HL-60 (cell line): ENCODE data around the gene ANKRD53.

Experiments used
- CTCF ChIP-seq: IDR thresholded peaks from one replicate; pipeline ENCODE4 v1.5.1; 2011; ENCODE audit warnings: low read length, control low read depth, inconsistent platforms; ENCODE audit not compliant: insufficient read depth
- POLR2AphosphoS5 ChIP-seq: IDR thresholded peaks from 2 replicates; pipeline ENCODE4 v1.6.1; 2012; ENCODE audit warnings: low read depth

- TF ChIP-seq CTCF (no peak), POLR2AphosphoS5 (no peak)
These were observed 42.8 kb upstream of the ANKRD53 start, which contains the start of gene ATP6V1B1 for GRCh38 chr2:70935468-70936164.
